GM23338 (cell line): Measurements from ENCODE around the gene MAST4. TPM values are rescaled to one million over a fixed set of nuclear protein-coding genes. Genes with fewer than 3 reads are reported as not detected.

ENCODE experiments used
- ATAC-seq: fragments of 200-7000 bp; cut with Tn5 transposase; 3 replicates; pipeline ENCODE4 v1.9.1; 2020
- DNase-seq: peaks from one replicate; pipeline ENCODE4 v3.0.0-alpha.2; 2015; ENCODE audit warnings: low spot score
- H2AFZ ChIP-seq: fragments of 200-600 bp; sonication (generic); 2 replicates; pipeline ENCODE4 v1.8.0; 2016; ENCODE audit warnings: antibody characterized with exemption, mild to moderate bottlenecking, moderate library complexity
- H3F3A ChIP-seq: fragments of 200-600 bp; sonication (generic); replicated peaks from 2 replicates; pipeline ENCODE4 v1.8.0; 2017; ENCODE audit warnings: antibody characterized with exemption, mixed run types, low read depth
- H3K27ac ChIP-seq: fragments of 200-600 bp; sonication (generic); 2 replicates; pipeline ENCODE4 v1.6.1; 2016; ENCODE audit warnings: low read depth
- H3K27me3 ChIP-seq: fragments of 200-600 bp; sonication (generic); 2 replicates; pipeline ENCODE4 v1.8.0; 2016; ENCODE audit warnings: mild to moderate bottlenecking, mixed run types, moderate library complexity; ENCODE audit not compliant: insufficient read depth
- H3K36me3 ChIP-seq: fragments of 200-600 bp; sonication (generic); 2 replicates; pipeline ENCODE4 v1.8.0; 2016; ENCODE audit warnings: mild to moderate bottlenecking; ENCODE audit not compliant: insufficient read depth
- H3K4me1 ChIP-seq: fragments of 200-600 bp; sonication (generic); 2 replicates; pipeline ENCODE4 v1.8.0; 2016; ENCODE audit warnings: mild to moderate bottlenecking, moderate library complexity; ENCODE audit not compliant: insufficient read depth
- H3K4me2 ChIP-seq: fragments of 200-600 bp; sonication (generic); 2 replicates; pipeline ENCODE4 v1.7.1; 2017; ENCODE audit warnings: mixed run types
- H3K4me3 ChIP-seq: fragments of 200-600 bp; sonication (generic); 2 replicates; pipeline ENCODE4 v1.6.1; 2016; ENCODE audit warnings: mixed run types
- H3K79me2 ChIP-seq: fragments of 200-600 bp; sonication (generic); replicated peaks from 2 replicates; pipeline ENCODE4 v1.8.0; 2017; ENCODE audit warnings: mild to moderate bottlenecking; ENCODE audit not compliant: insufficient read depth
- H3K9me2 ChIP-seq: fragments of 200-600 bp; sonication (generic); 2 replicates; pipeline ENCODE4 v1.8.0; 2017; ENCODE audit not compliant: insufficient read depth
- H4K20me1 ChIP-seq: fragments of 200-600 bp; sonication (generic); replicated peaks from 2 replicates; pipeline ENCODE4 v1.8.0; 2017; ENCODE audit warnings: mild to moderate bottlenecking; ENCODE audit not compliant: insufficient read depth
- H3K27ac Mint-ChIP-seq: 2 replicates; pipeline ENCODE4 v1.8.0; 2020; ENCODE audit warnings: inconsistent platforms, mild to moderate bottlenecking, moderate library complexity, mixed read lengths
- H3K27me3 Mint-ChIP-seq: 3 replicates; pipeline ENCODE4 v1.8.0; 2022; ENCODE audit warnings: low read depth, mild to moderate bottlenecking, moderate library complexity, mixed read lengths, inconsistent platforms; ENCODE audit not compliant: insufficient read depth, poor library complexity
- H3K36me3 Mint-ChIP-seq: 3 replicates; pipeline ENCODE4 v1.8.0; 2021; ENCODE audit warnings: low read depth, mild to moderate bottlenecking, inconsistent platforms, moderate library complexity, mixed read lengths
- H3K4me1 Mint-ChIP-seq: 3 replicates; pipeline ENCODE4 v1.8.0; 2020; ENCODE audit warnings: mild to moderate bottlenecking, inconsistent platforms, mixed read lengths
- H3K4me3 Mint-ChIP-seq: 3 replicates; pipeline ENCODE4 v1.8.0; 2021; ENCODE audit warnings: moderate library complexity, mild to moderate bottlenecking, inconsistent platforms, mixed read lengths
- H3K9me3 Mint-ChIP-seq: 3 replicates; pipeline ENCODE4 v1.8.0; 2020; ENCODE audit warnings: moderate library complexity, mild to moderate bottlenecking, inconsistent platforms, mixed read lengths
- CREB1 ChIP-seq: fragments of 250-450 bp; sonication (Bioruptor Pico); IDR thresholded peaks from 2 replicates; pipeline ENCODE4 v1.5.0; 2020; ENCODE audit warnings: low read depth, mild to moderate bottlenecking, moderate library complexity
- ETS1 ChIP-seq: IDR thresholded peaks from 2 replicates; pipeline ENCODE4 v1.6.1; 2016; ENCODE audit warnings: antibody characterized with exemption
- EZH2 ChIP-seq: fragments of 200-600 bp; sonication (generic); IDR thresholded peaks from one replicate; pipeline ENCODE4 v1.8.0; 2017; ENCODE audit warnings: antibody characterized with exemption, mild to moderate bottlenecking, low read depth; ENCODE audit not compliant: unreplicated experiment
- EZH2phosphoT487 ChIP-seq: fragments of 200-600 bp; sonication (generic); IDR thresholded peaks from one replicate; pipeline ENCODE4 v1.8.1; 2018; ENCODE audit warnings: antibody characterized with exemption; ENCODE audit not compliant: unreplicated experiment
- JUNB ChIP-seq: IDR thresholded peaks from one replicate; pipeline ENCODE4 v1.6.1; 2016; ENCODE audit warnings: antibody characterized with exemption; ENCODE audit not compliant: unreplicated experiment
- NANOG ChIP-seq: IDR thresholded peaks from 2 replicates; pipeline ENCODE4 v1.6.1; 2016; ENCODE audit warnings: antibody characterized with exemption, borderline replicate concordance
- POLR2AphosphoS5 ChIP-seq: IDR thresholded peaks from 2 replicates; pipeline ENCODE4 v1.6.1; 2016; ENCODE audit warnings: antibody characterized with exemption, low read depth
- STAT1 ChIP-seq: IDR thresholded peaks from one replicate; pipeline ENCODE4 v1.6.1; 2016; ENCODE audit warnings: antibody characterized with exemption; ENCODE audit not compliant: unreplicated experiment
- ZNF114 ChIP-seq: fragments of 250-450 bp; sonication (Bioruptor Pico); IDR thresholded peaks from 2 replicates; pipeline ENCODE4 v1.5.0; 2020; ENCODE audit warnings: mild to moderate bottlenecking, moderate library complexity
- ZNF331 ChIP-seq: fragments of 250-450 bp; sonication (Bioruptor Pico); IDR thresholded peaks from 2 replicates; pipeline ENCODE4 v1.5.0; 2020; ENCODE audit warnings: low read depth, mild to moderate bottlenecking, moderate library complexity
- ZNF462 ChIP-seq: fragments of 250-450 bp; sonication (Bioruptor Pico); IDR thresholded peaks from 2 replicates; pipeline ENCODE4 v1.5.0; 2020; ENCODE audit warnings: mild to moderate bottlenecking, moderate library complexity
- polyA plus RNA-seq: library from polyadenylated mRNA; unstranded; fragments of >200 nt; fragmentation: Nextera tagmentation; extraction: Ambion mirVana; gene quantifications from 2 replicates; pipeline ENCODE4 v1.2.1, GENCODE V29; 2016
- total RNA-seq: library from RNA; depleted of rRNA; stranded (reverse); fragments of >200 nt; shearing (Covaris generic); gene quantifications from 2 replicates; pipeline ENCODE4 v1.2.3, GENCODE V29; 2014
- TF ChIP-seq, protein P1 (sequence below), 2 experiments: fragments of 200-600 bp in 1 of 2; sonication (generic) in 1 of 2; conservative IDR thresholded peaks; 2 replicates each; pipeline versions ENCODE4 v1.5.1 to v1.6.1; 2016 to 2017; ENCODE audit warnings: antibody characterized with exemption in 2 of 2, low read depth in 2 of 2, mild to moderate bottlenecking in 2 of 2, moderate library complexity in 1 of 2
- TF ChIP-seq, protein P2 (sequence below): IDR thresholded peaks from one replicate; pipeline ENCODE4 v1.6.1; 2018; ENCODE audit warnings: antibody characterized with exemption; ENCODE audit not compliant: unreplicated experiment

Gene MAST4
- total and polyA plus RNA-seq, 2 experiments from 2014 or later: 3.6 to 8.5 TPM

- peaks cover 10% of the 10 kb centered on the region; the same call in 2 of the 3 replicates for H3K4me1 Mint-ChIP-seq
- peak; percentile 15 for DNase-seq
- Histone ChIP-seq H2AFZ (no peak overlapping the region), H3K4me1 (no peaks in the 10 kb centered on the region; the same call in 1 of the 2 replicates), H3K27me3 (no peaks in the 10 kb centered on the region), H3K4me3 (no peak overlapping the region), H3F3A (no peaks in the 10 kb centered on the region), H3K36me3 (no peaks in the 10 kb centered on the region), H3K9me2 (no peaks in the 10 kb centered on the region), H3K4me2 (no peak overlapping the region), H3K79me2 (no peaks in the 10 kb centered on the region), H4K20me1 (no peaks in the 10 kb centered on the region; the same call in 1 of the 2 replicates), H3K27ac (no peak overlapping the region)
- ATAC-seq: no peak; the same call in 2 of the 3 replicates
- TF ChIP-seq STAT1 (no peak), NANOG (no peak), ETS1 (no peak), ZNF462 (no peak), EZH2 (no peak), ZNF331 (no peak), EZH2phosphoT487 (no peak), CREB1 (CRISPR knock-in tag) (no peak), POLR2AphosphoS5 (no peak), JUNB (no peak), ZNF114 (CRISPR knock-in tag) (no peak)
- TF ChIP-seq, protein P1, sequence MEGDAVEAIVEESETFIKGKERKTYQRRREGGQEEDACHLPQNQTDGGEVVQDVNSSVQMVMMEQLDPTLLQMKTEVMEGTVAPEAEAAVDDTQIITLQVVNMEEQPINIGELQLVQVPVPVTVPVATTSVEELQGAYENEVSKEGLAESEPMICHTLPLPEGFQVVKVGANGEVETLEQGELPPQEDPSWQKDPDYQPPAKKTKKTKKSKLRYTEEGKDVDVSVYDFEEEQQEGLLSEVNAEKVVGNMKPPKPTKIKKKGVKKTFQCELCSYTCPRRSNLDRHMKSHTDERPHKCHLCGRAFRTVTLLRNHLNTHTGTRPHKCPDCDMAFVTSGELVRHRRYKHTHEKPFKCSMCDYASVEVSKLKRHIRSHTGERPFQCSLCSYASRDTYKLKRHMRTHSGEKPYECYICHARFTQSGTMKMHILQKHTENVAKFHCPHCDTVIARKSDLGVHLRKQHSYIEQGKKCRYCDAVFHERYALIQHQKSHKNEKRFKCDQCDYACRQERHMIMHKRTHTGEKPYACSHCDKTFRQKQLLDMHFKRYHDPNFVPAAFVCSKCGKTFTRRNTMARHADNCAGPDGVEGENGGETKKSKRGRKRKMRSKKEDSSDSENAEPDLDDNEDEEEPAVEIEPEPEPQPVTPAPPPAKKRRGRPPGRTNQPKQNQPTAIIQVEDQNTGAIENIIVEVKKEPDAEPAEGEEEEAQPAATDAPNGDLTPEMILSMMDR (conservative IDR thresholded peaks at IDR 0.05; ENCODE audit: low read depth in 2 of 2): no peak
- TF ChIP-seq, protein P2, sequence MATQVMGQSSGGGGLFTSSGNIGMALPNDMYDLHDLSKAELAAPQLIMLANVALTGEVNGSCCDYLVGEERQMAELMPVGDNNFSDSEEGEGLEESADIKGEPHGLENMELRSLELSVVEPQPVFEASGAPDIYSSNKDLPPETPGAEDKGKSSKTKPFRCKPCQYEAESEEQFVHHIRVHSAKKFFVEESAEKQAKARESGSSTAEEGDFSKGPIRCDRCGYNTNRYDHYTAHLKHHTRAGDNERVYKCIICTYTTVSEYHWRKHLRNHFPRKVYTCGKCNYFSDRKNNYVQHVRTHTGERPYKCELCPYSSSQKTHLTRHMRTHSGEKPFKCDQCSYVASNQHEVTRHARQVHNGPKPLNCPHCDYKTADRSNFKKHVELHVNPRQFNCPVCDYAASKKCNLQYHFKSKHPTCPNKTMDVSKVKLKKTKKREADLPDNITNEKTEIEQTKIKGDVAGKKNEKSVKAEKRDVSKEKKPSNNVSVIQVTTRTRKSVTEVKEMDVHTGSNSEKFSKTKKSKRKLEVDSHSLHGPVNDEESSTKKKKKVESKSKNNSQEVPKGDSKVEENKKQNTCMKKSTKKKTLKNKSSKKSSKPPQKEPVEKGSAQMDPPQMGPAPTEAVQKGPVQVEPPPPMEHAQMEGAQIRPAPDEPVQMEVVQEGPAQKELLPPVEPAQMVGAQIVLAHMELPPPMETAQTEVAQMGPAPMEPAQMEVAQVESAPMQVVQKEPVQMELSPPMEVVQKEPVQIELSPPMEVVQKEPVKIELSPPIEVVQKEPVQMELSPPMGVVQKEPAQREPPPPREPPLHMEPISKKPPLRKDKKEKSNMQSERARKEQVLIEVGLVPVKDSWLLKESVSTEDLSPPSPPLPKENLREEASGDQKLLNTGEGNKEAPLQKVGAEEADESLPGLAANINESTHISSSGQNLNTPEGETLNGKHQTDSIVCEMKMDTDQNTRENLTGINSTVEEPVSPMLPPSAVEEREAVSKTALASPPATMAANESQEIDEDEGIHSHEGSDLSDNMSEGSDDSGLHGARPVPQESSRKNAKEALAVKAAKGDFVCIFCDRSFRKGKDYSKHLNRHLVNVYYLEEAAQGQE: no peak
- H3K27me3 Mint-ChIP-seq: no peaks in the 10 kb centered on the region
- H3K36me3 Mint-ChIP-seq: no peaks in the 10 kb centered on the region
- no peaks in the 10 kb centered on the region for H3K9me3 Mint-ChIP-seq
- H3K4me3 Mint-ChIP-seq: no peak overlapping the region
- H3K27ac Mint-ChIP-seq: peak overlapping the region; percentile 44; the same call in 1 of the 2 replicates
Measured at GRCh38 chr5:66621146-66621545, 25.0 kb downstream of the MAST4 start.
